GM21447 (cell line): ENCODE results near the gene PPIA.
"Not testable (repeated sequence)": the region's sequence is repeated elsewhere in the genome, so short reads cannot be mapped to it uniquely, and the experiment has no call there.

Experiments used
- ATAC-seq: cut with Tn5 transposase; IDR thresholded peaks from one replicate; pipeline ENCODE4 v1.9.1; 2021; ENCODE audit not compliant: unreplicated experiment

The PPIA gene

DNA sequence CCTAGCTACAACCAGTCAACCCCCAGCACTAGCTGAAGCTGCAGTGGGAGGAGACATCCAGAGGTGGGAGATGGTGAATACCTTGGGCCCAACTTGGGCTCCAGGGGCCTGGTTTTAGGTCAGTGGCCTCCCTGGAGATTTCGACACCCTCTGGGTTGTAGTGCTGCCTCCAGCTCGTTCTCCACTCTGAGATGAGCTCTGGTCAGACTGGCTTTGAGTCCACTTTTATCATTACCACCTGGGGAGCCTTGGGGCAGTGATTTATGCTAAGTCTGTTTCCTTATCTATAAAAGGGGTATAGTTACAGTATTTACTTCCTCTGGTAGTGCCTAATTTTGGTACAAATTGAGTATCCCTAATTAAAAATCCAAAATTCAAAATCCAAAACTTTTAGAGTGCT, 22.8 kb downstream of the PPIA start:
- no peak for ATAC-seq

DNA sequence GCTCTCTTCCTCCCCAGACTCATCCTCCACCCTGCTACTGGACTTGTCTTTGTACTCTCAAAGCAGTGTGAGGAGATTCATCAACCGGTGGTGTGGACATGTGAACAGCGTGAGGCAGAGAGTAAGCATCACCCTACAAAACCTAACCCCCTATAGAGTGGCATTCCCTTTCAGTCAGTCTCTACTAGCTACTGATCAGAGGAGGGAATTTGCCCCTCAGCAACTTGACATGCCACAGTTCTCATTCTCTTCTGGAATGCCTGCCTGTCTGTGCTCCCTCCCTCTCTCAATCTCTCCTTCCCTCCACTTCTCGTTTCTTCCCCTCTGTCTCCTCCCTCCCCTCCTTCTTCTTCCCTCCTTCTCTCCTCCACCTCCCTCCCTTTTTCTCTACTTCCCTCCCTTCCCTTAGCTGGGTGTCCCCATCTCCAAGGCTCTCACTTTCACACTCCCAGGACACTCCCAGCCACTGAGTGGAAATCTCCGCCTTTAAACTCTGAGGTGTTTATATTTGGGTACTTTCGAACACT, 26.8 kb downstream of the PPIA start:
- no peak for ATAC-seq

DNA sequence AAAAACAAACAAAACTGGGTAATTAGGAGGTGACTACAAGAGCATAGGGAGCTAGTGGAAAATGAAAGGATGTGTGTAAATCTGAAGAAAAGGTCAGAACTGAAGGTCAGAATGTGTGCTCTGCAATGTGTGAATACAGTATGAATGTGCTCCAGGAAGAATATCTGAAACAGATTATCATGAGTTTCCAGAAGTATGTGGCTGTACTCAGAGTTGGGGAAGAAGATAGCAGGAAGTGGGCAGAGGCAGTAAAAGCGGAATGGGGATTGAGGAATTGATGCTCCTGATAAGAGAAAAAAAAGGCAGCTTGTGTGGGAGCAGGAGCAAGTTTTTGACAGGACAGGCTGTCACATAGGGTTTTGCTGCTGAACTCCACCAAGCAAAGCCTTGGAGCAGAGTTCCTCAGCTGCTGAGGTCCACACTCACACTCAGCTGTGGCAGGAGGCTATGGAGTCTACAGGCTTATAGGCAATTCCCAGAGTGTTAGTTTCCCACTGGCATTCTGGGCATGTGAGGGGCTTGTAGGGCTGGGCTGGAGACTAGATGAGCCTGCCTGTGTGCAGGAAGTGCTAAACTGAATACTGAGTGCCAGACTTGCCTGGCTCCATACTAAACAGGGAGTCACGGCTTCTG, 28.5 kb downstream of the PPIA start:
- no peak for ATAC-seq

DNA sequence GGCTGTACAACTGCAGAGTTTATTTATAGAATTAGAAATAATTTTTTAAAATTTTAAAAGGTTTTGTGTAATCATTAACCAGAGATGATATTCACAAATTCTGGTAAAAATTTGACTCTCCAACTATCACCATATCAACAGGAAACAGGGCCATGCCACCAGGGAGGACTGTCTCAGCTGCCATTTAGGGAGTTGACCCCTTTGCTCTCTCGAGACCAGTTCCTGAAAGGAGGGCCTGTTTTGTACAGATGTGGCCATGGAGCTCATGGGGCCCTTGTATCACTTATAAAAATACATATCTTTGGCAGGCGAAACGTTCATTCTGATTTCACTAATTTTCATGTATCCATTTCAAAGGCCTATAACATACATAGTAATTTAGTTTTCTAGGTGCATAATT, 31.1 kb downstream of the PPIA start:
- no peak for ATAC-seq

DNA sequence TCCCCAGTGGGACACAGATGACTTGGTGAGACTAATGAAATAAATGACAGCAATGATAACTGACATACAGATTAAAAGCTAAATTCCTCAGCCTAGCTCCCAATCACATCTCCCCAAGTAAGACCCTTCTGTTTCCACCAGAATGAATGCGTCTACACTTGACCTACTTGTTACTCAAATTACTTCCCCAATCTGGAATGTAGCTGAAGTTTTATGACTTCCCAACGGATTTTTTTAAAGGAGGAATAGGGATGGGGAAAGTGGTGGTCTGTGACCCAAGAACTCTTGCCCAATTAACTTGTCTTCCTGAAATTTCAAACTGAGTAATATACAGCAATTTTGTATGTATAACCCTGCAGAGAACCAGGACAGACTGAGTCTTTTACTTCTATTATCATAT, 42.3 kb downstream of the PPIA start:
- no peak for ATAC-seq

DNA sequence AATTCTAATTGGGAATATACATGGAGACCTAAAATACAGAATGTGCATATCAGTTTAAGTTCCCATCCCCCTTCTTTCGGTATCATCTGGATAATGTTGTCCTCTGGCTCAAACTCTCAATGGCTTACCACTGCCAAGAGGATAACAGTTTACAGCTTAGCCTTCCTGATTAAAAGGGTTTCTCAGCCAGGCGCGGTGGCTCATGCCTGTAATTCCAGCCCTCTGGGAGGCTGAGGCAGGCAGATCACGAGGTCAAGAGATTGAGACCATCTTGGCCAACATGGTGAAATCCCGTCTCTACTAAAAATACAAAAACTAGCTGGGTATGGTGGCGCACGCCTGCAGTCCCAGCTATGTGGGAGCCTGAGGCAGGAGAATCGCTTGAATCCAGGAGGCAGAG, 46.2 kb downstream of the PPIA start:
- not testable (repeated sequence) for ATAC-seq

DNA sequence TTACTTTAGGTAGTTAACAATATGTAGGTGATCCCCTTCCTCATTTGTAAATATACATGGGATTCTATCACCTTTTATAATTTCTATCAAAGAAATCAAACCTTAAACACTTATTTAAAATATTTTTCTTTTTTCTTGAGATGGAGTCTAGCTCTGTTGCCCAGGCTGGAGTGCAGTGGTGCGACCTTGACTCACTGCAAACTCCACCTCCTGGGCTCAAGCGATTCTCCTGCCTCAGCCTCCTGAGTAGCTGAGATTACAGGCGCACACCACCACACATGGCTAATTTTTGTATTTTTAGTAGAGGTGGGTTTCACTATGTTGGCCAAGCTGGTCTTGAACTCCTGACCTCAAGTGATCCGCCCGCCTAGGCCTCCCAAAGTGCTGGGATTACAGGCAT, 47.0 kb downstream of the PPIA start:
- ATAC-seq: not testable (repeated sequence)

DNA sequence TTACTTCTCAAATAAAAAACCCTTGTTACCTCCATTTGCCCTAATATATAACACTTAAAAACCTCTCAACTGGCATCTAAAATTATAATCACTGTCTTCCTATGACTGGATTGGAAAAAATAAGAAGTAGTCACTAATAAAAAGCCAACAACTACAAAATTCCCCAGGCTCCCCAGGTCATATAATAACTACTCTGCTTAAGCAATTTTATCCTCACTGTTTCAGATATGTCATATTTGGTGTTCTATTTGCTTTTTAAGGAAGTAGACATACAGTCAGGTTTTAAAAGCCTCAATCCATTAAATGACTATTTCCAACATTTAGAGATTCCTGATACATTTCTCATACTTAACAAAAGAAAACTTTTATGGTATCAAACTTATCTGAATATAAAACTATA, 49.0 kb downstream of the PPIA start:
- no peak for ATAC-seq

DNA sequence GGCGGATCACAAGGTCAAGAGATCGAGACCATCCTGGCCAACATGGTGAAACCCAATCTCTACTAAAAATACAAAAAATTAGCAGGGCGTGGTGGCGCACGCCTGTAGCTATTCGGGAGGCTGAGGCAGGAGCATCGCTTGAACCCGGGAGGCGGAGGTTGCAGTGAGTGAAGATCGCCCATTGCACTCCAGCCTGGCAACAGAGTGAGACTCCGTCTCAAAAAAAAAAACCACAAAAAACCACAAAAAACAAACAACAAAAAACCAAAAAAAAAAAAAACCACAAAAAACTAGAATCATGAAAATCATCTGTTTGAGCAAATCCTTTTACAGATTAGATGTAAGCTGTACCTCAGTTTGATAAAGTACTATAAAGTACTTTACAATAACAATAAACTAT, 49.9 kb downstream of the PPIA start:
- ATAC-seq: not testable (repeated sequence)

DNA sequence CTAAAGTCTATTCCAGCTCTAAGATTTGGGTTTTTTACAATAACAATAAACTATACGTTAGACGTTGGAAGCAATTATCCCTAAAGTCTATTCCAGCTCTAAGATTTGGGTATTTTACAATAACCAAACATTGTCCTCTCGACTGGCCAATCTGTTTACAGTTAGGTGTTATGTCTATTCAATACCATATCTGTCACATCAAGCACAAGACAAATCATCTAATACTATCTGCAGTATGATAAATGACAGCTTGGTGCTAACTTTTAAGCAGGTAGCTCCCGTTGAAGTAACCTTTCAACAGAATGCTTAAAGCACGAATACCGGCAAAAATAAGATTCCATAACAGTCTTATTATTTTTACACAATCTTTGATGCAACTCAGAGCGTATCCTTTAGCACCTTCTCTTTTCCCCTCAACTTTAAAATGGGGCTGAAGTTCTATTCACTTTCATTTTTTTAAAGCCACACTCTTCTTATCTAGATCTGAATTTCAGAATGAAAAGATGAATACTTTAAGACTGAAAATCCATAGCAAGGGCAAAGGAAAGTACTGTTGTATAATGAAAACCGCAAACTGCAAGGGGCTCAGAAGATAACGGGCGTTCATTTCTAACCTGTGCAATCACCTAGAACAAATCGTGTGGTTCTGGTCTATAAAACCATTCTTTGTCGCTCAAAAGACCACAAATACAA, 50.5 kb downstream of the PPIA start:
- peak; percentile 3 for ATAC-seq

DNA sequence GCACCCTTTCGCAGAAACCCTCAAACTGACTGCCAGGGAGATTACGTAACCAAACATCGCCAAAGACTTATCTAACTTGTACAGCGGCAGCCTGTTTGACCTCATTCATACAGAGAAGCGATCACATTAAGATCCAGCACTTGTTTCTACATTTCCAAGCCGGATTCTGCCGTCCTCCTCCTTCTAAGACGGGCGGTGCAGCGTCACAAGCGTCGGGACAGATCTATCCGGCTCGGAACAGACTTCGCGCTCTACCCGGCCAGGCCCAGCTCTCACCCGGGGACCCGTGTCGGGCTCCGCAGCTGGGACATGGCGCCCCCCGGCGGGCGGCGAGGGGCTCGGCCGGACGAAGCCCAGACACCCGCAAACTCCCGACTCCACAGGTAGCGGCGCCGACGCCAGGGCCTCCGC, 51.0 kb downstream of the PPIA start:
- peak; percentile 56 for ATAC-seq

DNA sequence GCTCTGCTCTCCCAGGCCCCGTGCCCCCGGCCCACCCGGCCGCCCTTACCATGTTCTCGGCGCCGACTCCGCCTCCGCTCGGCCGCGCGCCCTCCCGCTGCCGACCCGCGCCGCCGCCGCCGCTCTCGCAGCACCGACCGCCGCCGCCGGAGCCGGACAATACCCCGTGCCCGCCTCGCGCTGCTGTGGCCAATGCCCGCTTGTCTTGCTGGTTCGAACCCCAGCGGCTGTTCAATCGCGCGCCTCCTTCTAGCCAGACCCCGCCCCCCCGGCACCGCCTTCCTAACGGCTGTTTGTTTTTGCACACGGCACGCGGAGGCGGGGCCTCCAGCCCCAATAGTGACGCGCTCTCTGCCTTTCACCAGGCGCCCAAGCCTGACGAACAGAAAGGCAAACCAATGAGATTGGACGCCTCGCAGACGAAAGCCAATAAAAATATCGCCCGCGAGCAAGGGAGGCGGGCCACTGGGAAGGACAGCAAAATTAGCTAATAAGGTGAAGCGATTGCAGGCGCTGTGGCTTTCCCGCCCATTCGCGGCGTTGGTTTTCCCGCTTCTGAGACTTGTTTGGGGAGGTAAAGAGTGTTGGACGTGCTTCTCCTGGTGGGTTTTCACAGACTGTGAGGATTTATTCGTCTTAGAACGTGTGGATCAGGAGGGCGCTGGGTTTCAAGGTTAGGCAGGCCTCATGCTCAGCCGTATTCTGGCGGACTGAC, 51.6 kb downstream of the PPIA start, which contains the start of gene H2AZ2:
Gene H2AZ2, minus strand, starts transcription at position 168 of the 715 bp plus-strand sequence. Its CDS starts 116 bp downstream, at position 52.
- peak; percentile 85 for ATAC-seq

DNA sequence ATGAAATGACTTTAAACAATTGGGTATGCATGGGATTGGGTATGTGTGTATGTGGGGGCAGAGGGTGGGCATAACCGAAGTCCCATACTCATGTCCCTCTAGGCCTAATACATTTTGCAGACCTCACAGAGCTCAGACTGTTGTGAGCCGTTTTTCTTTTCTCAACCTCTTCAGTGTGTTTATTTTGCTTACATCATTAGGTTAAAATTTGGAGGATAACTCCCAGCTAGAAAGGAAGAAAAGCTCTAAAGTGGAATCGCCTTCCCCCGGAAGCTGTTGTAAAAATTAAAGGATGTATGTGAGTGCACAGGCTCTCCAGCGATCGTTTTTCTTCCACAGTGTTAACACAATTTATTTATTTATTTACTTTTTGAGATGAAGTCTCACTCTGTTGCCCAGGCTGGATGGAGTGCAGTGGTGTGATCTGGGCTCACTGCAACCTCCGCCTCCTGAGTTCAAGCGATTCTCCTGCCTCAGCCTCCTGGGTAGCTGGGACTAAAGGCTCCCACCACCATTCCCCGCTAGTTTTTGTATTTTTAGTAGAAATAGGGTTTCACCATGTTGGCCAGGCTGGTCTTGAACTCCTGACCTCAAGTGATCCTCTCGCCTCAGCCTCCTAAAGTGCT, 52.9 kb downstream of the PPIA start:
- no peak for ATAC-seq

DNA sequence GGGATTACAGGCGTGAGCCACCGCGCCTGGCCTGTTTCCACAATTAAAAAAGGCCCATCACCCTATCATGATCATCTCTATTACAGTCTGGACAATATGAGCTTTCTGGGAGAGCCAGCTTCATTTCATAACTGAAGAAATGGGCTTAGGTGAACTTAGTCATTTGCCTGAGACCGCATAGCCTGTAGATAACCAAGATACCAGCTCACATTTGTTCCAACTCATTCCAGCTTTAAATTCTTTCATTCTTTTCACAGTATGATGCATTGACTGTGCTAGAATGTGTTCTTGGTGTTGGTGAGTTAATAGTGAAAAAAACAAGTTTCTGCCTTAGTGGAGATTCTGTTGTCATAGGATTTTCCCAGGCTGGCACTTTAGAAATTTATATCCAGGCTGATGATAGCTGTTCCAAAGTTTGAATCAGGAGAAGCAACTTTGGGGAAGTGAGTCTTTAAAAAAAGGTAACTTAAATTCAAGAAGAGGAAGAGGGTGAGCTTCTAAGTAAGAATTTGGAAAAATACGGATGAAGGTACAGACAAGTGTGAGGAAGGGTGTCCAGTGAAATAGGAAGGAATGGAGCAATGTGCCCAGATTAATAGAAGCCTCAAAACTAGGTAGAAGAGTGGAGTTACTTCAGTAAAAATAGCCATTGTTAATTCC, 53.5 kb downstream of the PPIA start:
- ATAC-seq: no peak

DNA sequence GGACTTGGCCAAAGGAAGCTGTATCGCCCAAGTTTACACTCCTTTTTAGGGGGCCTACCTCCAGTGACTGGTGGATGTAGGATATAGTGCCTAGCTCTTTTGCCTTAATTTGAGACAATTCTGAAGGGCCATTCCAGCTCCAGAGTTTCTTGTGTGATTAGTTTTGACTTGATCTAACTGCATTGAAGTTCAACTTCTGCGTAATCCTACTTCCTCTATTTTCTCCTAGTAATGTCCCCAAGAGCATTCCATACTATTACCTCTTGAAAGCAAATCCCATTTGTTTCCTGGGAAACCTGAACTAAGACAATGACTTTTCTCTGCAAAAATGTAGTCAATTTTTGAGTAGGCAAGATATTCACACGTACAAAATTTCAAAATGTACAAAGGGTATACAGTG, 56.1 kb downstream of the PPIA start:
- ATAC-seq: no peak
